SK-N-SH (cell line): ENCODE data around the gene SMIM5. TPM values are rescaled to one million over a fixed set of nuclear protein-coding genes. Genes with fewer than 3 reads are reported as not detected.

Source experiments
- CTCF ChIA-PET: fragments of 300-600, 350-600 bp; formaldehyde crosslinking; extraction: SDS; loops from one replicate; lab custom pipeline; 2021; lab: Yijun Ruan, JAX
- POLR2A ChIA-PET: fragments of 350-600 bp; sonication (Branson Sonifier 250); formaldehyde crosslinking; extraction: SDS; loops from one replicate; lab custom pipeline; 2020; ENCODE audit warnings: antibody characterized with exemption, inconsistent platforms; lab: Yijun Ruan, JAX
- DNase-seq: peaks from one replicate; pipeline ENCODE4 v3.0.0; 2012
- H2AFZ ChIP-seq: fragments of 200-600 bp; sonication (generic); 2 replicates; pipeline ENCODE4 v1.8.1; 2016; ENCODE audit warnings: antibody characterized with exemption, mild to moderate bottlenecking, low read depth
- H3F3A ChIP-seq: fragments of 200-600 bp; sonication (generic); replicated peaks from 2 replicates; pipeline ENCODE3; 2016; ENCODE audit warnings: antibody characterized with exemption, mild to moderate bottlenecking; ENCODE audit not compliant: insufficient read depth
- H3K27ac ChIP-seq, 2 experiments: fragments of 200-500 bp in 1 of 2; fragments of 200-600 bp in 1 of 2; sonication (Bioruptor generic) in 1 of 2; sonication (generic), shearing (Covaris generic) in 1 of 2; 2 replicates each; pipeline versions ENCODE4 v1.5.1 to v1.6.1; 2014 to 2016; ENCODE audit warnings: low read depth in 2 of 2, inconsistent platforms in 1 of 2, low read length in 1 of 2, mild to moderate bottlenecking in 1 of 2, mixed read lengths in 1 of 2
- H3K27me3 ChIP-seq: fragments of 200-600 bp; sonication (generic), shearing (Covaris generic); 2 replicates; pipeline ENCODE4 v1.6.1; 2016; ENCODE audit warnings: mixed run types; ENCODE audit not compliant: insufficient read depth
- H3K36me3 ChIP-seq, 2 experiments: fragments of 200-500 bp in 1 of 2; fragments of 200-600 bp in 1 of 2; sonication (Bioruptor generic) in 1 of 2; sonication (generic) in 1 of 2; replicated peaks in 1 of 2; 2 replicates each; pipeline versions ENCODE3 to v1.5.1; 2014 to 2016; ENCODE audit warnings: low read length in 1 of 2, mild to moderate bottlenecking in 1 of 2; ENCODE audit not compliant: insufficient read depth in 2 of 2, control insufficient read depth in 1 of 2
- H3K4me1 ChIP-seq, 2 experiments: fragments of 200-500 bp in 1 of 2; fragments of 200-600 bp in 1 of 2; sonication (Bioruptor generic) in 1 of 2; sonication (generic), shearing (Covaris generic) in 1 of 2; 2 replicates each; pipeline versions ENCODE4 v1.5.1 to v1.6.1; 2014 to 2016; ENCODE audit warnings: low read depth in 1 of 2, low read length in 1 of 2, mixed run types in 1 of 2; ENCODE audit not compliant: insufficient read depth in 2 of 2, control insufficient read depth in 1 of 2
- H3K4me2 ChIP-seq: fragments of 200-600 bp; sonication (generic), shearing (Covaris generic); 2 replicates; pipeline ENCODE4 v1.6.1; 2017; ENCODE audit warnings: mixed run types
- H3K4me3 ChIP-seq, 2 experiments: fragments of 200-500 bp in 1 of 2; fragments of 200-600 bp in 1 of 2; sonication (Bioruptor generic) in 1 of 2; sonication (generic), shearing (Covaris generic) in 1 of 2; 2 replicates each; pipeline versions ENCODE4 v1.5.1 to v1.8.1; 2014 to 2016; ENCODE audit warnings: low read depth in 2 of 2, inconsistent platforms in 1 of 2, low read length in 1 of 2, mild to moderate bottlenecking in 1 of 2, mixed read lengths in 1 of 2, moderate library complexity in 1 of 2
- H3K79me2 ChIP-seq: fragments of 200-600 bp; sonication (generic); 2 replicates; pipeline ENCODE4 v1.8.1; 2017; ENCODE audit warnings: mild to moderate bottlenecking; ENCODE audit not compliant: insufficient read depth
- H3K9ac ChIP-seq: fragments of 200-600 bp; sonication (generic); 2 replicates; pipeline ENCODE4 v1.6.1; 2017; ENCODE audit warnings: mixed run types
- H3K9me2 ChIP-seq: fragments of 200-600 bp; sonication (generic); 2 replicates; pipeline ENCODE4 v1.6.1; 2017; ENCODE audit warnings: mixed run types
- H3K9me3 ChIP-seq: fragments of 200-600 bp; sonication (generic); 2 replicates; pipeline ENCODE4 v1.6.1; 2017; ENCODE audit warnings: mixed run types, mild to moderate bottlenecking, moderate library complexity
- H4K20me1 ChIP-seq: fragments of 200-600 bp; sonication (generic); 2 replicates; pipeline ENCODE4 v1.6.1; 2017; ENCODE audit warnings: mild to moderate bottlenecking, mixed run types; ENCODE audit not compliant: insufficient read depth
- CHD2 ChIP-seq: fragments of 150-350 bp; IDR thresholded peaks from 2 replicates; pipeline ENCODE4 v1.6.1; 2018; ENCODE audit warnings: low read length; ENCODE audit not compliant: partially characterized antibody
- ELF1 ChIP-seq: IDR thresholded peaks from 2 replicates; pipeline ENCODE4 v1.4.0; 2012
- EP300 ChIP-seq, 2 experiments: IDR thresholded peaks; 2 replicates each; pipeline versions ENCODE4 v1.4.0 to v1.6.1; 2012; ENCODE audit warnings: borderline replicate concordance in 1 of 2, low read depth in 1 of 2, low read length in 1 of 2
- FOXJ3 ChIP-seq: sonication (generic); formaldehyde crosslinking; IDR thresholded peaks from 2 replicates; pipeline ENCODE4 v1.5.1; 2020; ENCODE audit warnings: mild to moderate bottlenecking, missing genetic modification reagents
- GATA2 ChIP-seq: sonication (generic); formaldehyde crosslinking; IDR thresholded peaks from 2 replicates; pipeline ENCODE4 v1.5.0; 2020; ENCODE audit warnings: mild to moderate bottlenecking, missing genetic modification reagents
- POLR2AphosphoS5 ChIP-seq: IDR thresholded peaks from 2 replicates; pipeline ENCODE4 v1.6.1; 2012; ENCODE audit warnings: low read depth, low read length
- RCOR1 ChIP-seq: fragments of 150-350 bp; IDR thresholded peaks from 2 replicates; pipeline ENCODE4 v1.6.1; 2017; ENCODE audit warnings: antibody characterized with exemption, low read length
- RFX5 ChIP-seq: IDR thresholded peaks from 2 replicates; pipeline ENCODE4 v1.6.1; 2012; ENCODE audit warnings: mild to moderate bottlenecking, improper control_type of control experiment, low read length
- SIN3A ChIP-seq: IDR thresholded peaks from 2 replicates; pipeline ENCODE4 v1.6.1; 2012; ENCODE audit warnings: low read depth, mild to moderate bottlenecking, low read length, moderate library complexity, borderline replicate concordance
- TCF12 ChIP-seq: IDR thresholded peaks from 2 replicates; pipeline ENCODE4 v1.4.0; 2012
- WGBS: methylation state at CpG from one replicate; pipeline ENCODE4 v1.1.6; 2017; ENCODE audit warnings: low lambda C conversion rate; 5-methylcytosine and 5-hydroxymethylcytosine counted together
- polyA plus RNA-seq, 3 experiments: library from polyadenylated mRNA; depleted of rRNA; stranded (reverse); fragments of >200 nt; gene quantifications; 2 replicates each; pipeline ENCODE4 v1.2.3, GENCODE V29; 2012
- TF ChIP-seq, protein P1 (sequence below): IDR thresholded peaks from 2 replicates; pipeline ENCODE4 v1.6.1; 2012; ENCODE audit warnings: mild to moderate bottlenecking, low read depth, low read length, moderate library complexity
- TF ChIP-seq, protein P2 (sequence below): IDR thresholded peaks from 2 replicates; pipeline ENCODE4 v1.4.0; 2012; ENCODE audit warnings: low read depth, borderline replicate concordance
- TF ChIP-seq, protein P3 (sequence below): IDR thresholded peaks from 2 replicates; pipeline ENCODE4 v1.4.0; 2012; ENCODE audit warnings: low read depth, borderline replicate concordance

The SMIM5 gene
- polyA plus RNA-seq, 1 of the 3 experiments (the other 2 are of a cell fraction), result 0.02 TPM

DNA sequence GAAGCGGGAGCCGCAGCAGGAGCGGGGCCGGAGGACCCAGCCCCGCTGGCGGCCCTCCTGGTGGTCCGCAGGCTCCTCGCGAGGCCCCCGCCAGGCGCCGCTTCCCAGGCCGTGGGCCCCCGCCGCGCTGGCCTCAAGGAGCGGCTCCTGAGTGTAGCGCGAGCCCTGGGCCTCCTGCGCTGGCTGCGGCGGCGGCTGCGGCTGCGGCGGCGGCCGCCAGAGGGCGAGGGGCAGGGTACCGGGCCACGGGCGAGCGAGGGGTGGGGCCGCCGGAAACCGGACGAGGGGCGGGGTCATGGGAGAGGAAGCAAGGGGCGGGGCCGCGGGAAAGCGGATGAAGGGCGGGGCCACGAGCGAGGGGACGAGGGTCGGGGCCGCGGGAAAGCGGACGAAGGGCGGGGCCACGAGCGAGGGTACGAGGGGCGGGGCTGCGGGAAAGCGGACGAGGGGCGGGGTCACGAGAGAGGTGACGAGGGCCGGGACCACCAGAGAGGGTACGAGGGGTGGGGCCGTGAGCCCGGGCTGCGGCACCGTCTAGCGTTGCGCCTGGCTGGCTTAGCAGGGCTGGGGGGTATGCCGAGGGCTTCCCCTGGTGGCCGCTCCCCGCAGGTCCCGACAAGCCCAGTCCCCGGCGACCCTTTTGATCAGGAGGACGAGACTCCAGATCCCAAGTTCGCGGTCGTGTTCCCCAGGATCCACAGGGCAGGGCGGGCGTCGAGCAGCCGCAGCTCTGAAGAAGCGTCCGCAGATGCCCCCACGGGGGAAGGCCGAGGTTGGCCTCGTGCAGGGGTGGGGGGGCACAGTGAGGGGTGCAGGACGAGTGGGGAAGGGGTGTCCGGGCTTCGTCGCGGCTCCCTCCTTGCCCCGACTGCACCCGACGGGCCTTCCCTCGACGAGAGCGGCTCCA, 44.0 kb upstream of the SMIM5 start (continued):
- TF ChIP-seq, protein P1, sequence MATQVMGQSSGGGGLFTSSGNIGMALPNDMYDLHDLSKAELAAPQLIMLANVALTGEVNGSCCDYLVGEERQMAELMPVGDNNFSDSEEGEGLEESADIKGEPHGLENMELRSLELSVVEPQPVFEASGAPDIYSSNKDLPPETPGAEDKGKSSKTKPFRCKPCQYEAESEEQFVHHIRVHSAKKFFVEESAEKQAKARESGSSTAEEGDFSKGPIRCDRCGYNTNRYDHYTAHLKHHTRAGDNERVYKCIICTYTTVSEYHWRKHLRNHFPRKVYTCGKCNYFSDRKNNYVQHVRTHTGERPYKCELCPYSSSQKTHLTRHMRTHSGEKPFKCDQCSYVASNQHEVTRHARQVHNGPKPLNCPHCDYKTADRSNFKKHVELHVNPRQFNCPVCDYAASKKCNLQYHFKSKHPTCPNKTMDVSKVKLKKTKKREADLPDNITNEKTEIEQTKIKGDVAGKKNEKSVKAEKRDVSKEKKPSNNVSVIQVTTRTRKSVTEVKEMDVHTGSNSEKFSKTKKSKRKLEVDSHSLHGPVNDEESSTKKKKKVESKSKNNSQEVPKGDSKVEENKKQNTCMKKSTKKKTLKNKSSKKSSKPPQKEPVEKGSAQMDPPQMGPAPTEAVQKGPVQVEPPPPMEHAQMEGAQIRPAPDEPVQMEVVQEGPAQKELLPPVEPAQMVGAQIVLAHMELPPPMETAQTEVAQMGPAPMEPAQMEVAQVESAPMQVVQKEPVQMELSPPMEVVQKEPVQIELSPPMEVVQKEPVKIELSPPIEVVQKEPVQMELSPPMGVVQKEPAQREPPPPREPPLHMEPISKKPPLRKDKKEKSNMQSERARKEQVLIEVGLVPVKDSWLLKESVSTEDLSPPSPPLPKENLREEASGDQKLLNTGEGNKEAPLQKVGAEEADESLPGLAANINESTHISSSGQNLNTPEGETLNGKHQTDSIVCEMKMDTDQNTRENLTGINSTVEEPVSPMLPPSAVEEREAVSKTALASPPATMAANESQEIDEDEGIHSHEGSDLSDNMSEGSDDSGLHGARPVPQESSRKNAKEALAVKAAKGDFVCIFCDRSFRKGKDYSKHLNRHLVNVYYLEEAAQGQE, result no peak
- TF ChIP-seq SIN3A (no peak), RCOR1 (no peak), EP300 (IDR thresholded peaks at IDR 0.05; ENCODE audit: borderline replicate concordance in 1 of 2, low read depth in 1 of 2, low read length in 1 of 2) (peak in 1 of 2 experiments; percentile 68; a peak in 1 of 4 replicates), FOXJ3 (CRISPR knock-in tag) (no peak)
- TF ChIP-seq, protein P2, sequence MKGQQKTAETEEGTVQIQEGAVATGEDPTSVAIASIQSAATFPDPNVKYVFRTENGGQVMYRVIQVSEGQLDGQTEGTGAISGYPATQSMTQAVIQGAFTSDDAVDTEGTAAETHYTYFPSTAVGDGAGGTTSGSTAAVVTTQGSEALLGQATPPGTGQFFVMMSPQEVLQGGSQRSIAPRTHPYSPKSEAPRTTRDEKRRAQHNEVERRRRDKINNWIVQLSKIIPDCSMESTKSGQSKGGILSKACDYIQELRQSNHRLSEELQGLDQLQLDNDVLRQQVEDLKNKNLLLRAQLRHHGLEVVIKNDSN, result no peak
- TF ChIP-seq, protein P3, sequence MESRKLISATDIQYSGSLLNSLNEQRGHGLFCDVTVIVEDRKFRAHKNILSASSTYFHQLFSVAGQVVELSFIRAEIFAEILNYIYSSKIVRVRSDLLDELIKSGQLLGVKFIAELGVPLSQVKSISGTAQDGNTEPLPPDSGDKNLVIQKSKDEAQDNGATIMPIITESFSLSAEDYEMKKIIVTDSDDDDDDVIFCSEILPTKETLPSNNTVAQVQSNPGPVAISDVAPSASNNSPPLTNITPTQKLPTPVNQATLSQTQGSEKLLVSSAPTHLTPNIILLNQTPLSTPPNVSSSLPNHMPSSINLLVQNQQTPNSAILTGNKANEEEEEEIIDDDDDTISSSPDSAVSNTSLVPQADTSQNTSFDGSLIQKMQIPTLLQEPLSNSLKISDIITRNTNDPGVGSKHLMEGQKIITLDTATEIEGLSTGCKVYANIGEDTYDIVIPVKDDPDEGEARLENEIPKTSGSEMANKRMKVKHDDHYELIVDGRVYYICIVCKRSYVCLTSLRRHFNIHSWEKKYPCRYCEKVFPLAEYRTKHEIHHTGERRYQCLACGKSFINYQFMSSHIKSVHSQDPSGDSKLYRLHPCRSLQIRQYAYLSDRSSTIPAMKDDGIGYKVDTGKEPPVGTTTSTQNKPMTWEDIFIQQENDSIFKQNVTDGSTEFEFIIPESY, result no peak

DNA sequence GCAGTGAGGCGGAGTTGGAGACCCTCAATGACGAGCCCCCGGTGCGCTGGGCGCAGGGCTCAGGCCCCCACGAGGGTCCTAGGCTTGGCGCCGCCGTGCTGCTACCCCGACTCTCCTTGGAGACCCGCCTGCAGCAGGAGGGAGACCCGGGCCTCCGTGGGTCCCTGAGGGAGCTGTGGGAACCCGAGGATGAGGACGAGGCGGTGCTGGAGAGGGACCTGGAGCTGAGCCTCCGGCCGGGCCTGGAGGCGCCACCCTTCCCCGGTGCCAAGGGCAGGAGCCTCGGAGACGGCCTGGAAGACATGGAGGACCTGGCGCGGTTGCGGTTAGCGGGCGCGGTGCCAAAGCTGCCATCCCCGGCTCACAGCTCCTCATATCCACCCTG, 43.3 kb upstream of the SMIM5 start:
- no peaks in the 10 kb centered on the region for H3K79me2 ChIP-seq
- 85% methylated on average over 28 of the region's 29 CpGs for WGBS
- no peaks in the 10 kb centered on the region for H3K27me3 ChIP-seq
- no peak overlapping the region for H3K9ac ChIP-seq
- H3K9me2 ChIP-seq, result no peaks in the 10 kb centered on the region
- H3K4me1 ChIP-seq, result peaks cover 0 to 16% of the 10 kb centered on the region in 2 experiments; a peak in 1 of 4 replicates
- no peak for TF ChIP-seq POLR2AphosphoS5
- no peak for TF ChIP-seq GATA2 (CRISPR knock-in tag)
- no peak for TF ChIP-seq EP300 (IDR thresholded peaks at IDR 0.05; ENCODE audit: borderline replicate concordance in 1 of 2, low read depth in 1 of 2, low read length in 1 of 2)
- TF ChIP-seq TCF12, result no peak
- TF ChIP-seq, protein P2, result no peak
- TF ChIP-seq RCOR1, result no peak
- TF ChIP-seq RFX5, result no peak
- no peak for TF ChIP-seq CHD2
- no peak for TF ChIP-seq ELF1
- TF ChIP-seq, all 33 proteins: peak for 0
- H2AFZ ChIP-seq, result peak overlapping the region; percentile 83; the same call in 1 of the 2 replicates
- H4K20me1 ChIP-seq, result no peaks in the 10 kb centered on the region
- no peaks in the 10 kb centered on the region for H3K36me3 ChIP-seq
- CTCF ChIA-PET, result interaction anchor here (0.6 to 4.3 kb wide), 20 partner anchors 12 to 175 kb away, joined by 3 to 41 read pairs (median 4); partner anchors contain the start of genes GALK1, SMIM5 and TSEN54
- H3K9me3 ChIP-seq, result no peaks in the 10 kb centered on the region
- peak overlapping the region; percentile 62 to 64; a peak in 3 of 4 replicates for H3K4me3 ChIP-seq
- peak overlapping the region in 1 of 2 experiments; percentile 53; a peak in 1 of 4 replicates for H3K27ac ChIP-seq
- DNase-seq, result no peak
- no peaks in the 10 kb centered on the region for H3F3A ChIP-seq
- peak overlapping the region; percentile 93 for H3K4me2 ChIP-seq
- POLR2A ChIA-PET, result interaction anchor here (0.7 to 2.6 kb wide), 4 partner anchors 19 to 134 kb away, joined by 3 to 6 read pairs (median 3); partner anchors contain the start of gene LLGL2
